Amygdala (tissue), 56 donors: ENCODE measurements around the gene SARS2.

Experiments used
- DNase-seq, 56 donors: peaks; one replicate each; lab custom pipeline; 2025; lab: John Stamatoyannopoulos, UW

Gene SARS2

DNA sequence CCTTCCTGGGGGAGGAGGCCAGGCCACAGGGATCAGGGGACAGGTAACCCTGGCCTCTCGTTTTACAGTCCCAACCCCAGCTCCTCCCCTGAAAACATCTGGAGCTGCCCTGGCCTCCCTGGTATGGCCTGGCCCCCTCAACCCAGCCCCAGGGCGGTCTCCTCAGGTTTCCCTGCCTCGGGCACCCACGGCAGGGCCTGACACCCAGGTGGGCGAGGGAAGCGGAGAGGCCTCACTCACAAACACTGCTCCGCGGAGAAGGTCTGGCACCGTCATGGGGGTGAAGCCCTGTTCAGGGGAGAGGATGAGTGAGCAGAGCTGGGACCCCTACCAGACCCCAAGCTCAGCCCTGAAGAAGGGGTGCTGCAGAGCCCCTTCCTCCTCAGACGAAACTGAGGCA, 12.0 kb downstream of the SARS2 start:
- DNase-seq: no peak

GRCh38 chr19:38917921-38918491, 12.6 kb downstream of the SARS2 start:
- no peak for DNase-seq

- no peak for DNase-seq
Measured at GRCh38 chr19:38917516-38917915, 13.0 kb downstream of the SARS2 start.

DNA sequence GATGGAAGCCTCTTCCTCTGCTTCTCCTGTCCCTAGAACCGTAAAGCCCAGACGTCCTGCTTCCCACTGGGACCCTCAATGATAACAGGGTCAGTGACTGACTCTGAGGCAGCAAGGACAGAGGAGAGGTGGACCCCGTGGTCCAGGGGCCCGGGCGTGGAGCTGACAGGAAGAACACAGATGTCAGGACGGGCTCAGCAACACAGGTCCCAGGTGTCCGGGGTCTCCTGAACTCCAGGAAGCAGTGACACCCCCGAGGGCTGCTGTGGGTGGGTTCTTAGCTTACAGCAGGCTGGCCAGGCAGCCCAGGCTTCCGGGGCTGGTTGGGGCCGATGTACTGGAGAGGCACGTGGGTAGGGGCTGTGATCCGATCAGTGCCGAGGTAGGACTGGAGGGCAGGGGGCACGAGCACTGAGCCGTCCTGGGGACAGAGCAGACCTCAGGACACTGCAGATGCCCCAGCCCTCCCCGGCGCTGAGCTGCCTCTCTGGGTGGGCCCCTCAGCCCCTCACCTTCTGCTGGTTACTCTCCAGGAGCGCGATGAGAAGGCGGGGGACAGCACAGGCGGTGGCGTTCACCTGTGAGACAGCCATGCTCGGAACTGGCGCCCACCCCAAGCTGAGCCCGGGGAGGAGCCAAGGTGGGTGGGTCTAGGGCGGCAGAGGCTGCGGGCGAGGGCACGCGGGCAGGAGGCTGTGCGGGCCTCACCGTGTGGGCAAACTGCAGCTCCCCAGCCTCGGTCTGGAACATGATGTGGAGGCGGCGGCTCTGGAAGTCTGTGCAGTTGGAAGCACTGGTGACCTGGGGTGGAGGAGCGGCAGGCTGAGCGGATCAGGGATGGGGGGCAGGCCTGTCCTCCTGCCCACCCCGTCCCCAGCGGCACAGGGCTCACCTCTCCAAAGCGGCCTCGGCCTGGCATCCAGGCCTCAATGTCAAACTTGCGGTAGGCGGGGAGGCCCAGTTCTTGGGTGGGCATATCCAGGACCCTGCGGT, 14.9 kb downstream of the SARS2 start:
- DNase-seq: no peak

DNA sequence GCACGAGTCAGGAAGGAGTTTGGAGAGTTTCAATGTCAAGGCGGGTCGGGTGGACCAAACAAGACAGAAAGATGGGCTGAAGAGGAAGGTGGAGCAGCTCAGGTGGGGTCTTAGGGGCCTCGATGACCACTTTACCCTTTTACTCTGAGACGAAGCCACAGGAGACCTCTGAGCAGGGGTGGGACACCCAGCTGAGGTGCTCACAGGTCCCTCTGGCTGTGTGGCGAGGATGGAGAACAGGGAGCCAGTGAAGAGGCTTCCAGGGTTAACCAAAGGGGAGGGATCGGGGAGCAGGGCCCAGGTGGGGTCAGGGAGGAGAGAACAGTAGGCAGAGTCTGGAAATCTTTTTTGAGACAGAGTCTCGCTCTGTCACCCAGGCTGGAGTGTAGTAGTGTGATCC, 16.6 kb downstream of the SARS2 start:
- no peak for DNase-seq

GRCh38 chr19:38912600-38913514, 17.7 kb downstream of the SARS2 start:
- no peak for DNase-seq

GRCh38 chr19:38911388-38912001, 19.1 kb downstream of the SARS2 start:
- no peak for DNase-seq

- DNase-seq: no peak
Measured at GRCh38 chr19:38910488-38910887, 20.1 kb downstream of the SARS2 start.

GRCh38 chr19:38908911-38909310, 21.7 kb downstream of the SARS2 start:
- DNase-seq: no peak

DNA sequence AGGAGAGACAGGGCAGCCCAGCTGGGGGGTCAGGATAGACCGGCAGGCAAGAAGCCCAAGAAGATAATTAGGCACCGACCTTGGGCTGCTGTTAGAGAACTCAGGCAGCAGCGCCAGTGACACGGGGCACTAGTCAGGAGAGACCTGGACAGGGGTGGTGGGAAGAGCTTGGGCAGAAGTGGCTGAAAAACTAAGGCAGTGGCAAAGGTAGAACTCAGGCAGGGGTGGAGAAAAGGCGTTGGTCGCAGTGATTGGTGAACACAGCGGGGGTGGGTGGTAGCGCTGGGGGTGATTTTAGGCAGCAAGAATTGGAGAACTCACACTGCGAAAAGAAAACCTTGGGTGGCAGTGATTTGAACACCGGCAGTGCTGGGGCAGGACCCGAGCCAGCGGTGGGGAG, 22.9 kb downstream of the SARS2 start:
- DNase-seq: no peak

GRCh38 chr19:38907227-38907626, 23.3 kb downstream of the SARS2 start:
- DNase-seq: no peak

GRCh38 chr19:38905620-38906019, 24.9 kb downstream of the SARS2 start:
- DNase-seq: no peak

GRCh38 chr19:38904581-38905539, 25.7 kb downstream of the SARS2 start:
- no peak for DNase-seq

GRCh38 chr19:38901683-38902082, 28.9 kb downstream of the SARS2 start:
- DNase-seq: no peak

- no peak for DNase-seq
Measured at GRCh38 chr19:38900743-38901190, 29.8 kb downstream of the SARS2 start.

- peak in 1 of 56 donors; percentile 54 for DNase-seq
Measured at GRCh38 chr19:38900202-38900629, 30.3 kb downstream of the SARS2 start.

GRCh38 chr19:38899447-38900201, 30.9 kb downstream of the SARS2 start, which contains the start of the genes NFKBIB and SIRT2:
NFKBIB (plus strand) TSS chr19:38899969; CDS start chr19:38900033, 64 bp downstream.
SIRT2 (minus strand) TSS chr19:38899618; CDS start chr19:38899521, 97 bp downstream.
- DNase-seq: peak; percentile 75 to 100 (median 100)
